HG03139 (cell line): ENCODE measurements around the gene ADAM19.

Experiments
- ATAC-seq: cut with Tn5 transposase; IDR thresholded peaks from one replicate; pipeline ENCODE4 v1.9.1; 2021; ENCODE audit not compliant: unreplicated experiment

The ADAM19 gene

DNA sequence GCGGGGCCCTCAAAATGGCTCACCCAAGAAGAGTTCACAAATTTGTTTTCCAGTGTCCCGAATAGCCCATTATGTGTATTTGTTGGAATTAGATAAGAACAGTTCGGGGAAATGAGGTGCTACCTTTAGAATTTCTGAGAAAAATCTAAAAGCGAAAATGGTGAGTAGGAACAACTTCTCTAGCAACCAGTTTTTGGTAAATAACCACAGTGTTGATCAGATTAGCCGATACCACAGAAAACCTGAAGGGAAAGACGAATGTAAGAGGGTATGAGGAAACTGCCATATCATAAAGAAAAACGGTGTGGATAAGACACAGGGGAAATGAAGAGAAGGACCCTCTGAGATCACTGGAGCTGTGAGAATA, 31.0 kb downstream of the ADAM19 start:
- no peak for ATAC-seq

DNA sequence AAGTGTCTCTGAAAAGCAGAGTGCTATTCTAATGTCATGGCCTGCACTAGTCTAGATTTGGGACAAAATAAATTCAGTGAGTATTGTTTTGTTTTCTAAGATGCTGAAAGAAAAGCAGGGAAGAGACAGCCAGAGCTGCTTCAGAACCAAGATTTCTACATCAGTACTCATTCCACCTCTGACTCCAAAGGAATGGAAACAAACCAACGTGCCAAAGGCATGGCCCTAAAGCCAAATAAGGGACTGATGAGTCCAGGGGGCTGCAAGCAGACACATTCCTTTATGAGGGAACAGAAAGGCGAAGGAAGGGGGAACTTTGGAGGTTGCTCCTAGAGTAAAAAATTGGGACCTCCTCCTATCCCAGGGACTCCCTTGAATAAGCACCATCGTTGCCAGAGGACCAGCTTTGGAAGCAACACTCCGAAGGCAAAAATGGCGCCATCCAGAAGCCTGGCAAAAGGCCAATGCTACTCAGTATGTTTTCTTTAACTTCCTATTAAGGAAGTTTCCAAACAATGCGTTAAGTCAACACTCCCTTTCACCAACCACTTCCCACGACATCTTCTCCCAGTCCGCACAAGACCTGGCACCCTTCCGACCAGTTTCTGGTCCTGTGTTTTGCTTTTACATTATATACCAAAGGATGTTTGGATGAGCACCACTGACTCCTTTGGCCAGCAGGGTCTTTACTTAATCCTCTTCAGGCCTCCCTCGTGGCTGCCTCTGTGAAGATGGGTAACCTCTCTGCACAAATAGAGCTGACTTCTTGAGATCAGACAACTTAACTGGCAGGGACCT, 31.6 kb downstream of the ADAM19 start:
- no peak for ATAC-seq

DNA sequence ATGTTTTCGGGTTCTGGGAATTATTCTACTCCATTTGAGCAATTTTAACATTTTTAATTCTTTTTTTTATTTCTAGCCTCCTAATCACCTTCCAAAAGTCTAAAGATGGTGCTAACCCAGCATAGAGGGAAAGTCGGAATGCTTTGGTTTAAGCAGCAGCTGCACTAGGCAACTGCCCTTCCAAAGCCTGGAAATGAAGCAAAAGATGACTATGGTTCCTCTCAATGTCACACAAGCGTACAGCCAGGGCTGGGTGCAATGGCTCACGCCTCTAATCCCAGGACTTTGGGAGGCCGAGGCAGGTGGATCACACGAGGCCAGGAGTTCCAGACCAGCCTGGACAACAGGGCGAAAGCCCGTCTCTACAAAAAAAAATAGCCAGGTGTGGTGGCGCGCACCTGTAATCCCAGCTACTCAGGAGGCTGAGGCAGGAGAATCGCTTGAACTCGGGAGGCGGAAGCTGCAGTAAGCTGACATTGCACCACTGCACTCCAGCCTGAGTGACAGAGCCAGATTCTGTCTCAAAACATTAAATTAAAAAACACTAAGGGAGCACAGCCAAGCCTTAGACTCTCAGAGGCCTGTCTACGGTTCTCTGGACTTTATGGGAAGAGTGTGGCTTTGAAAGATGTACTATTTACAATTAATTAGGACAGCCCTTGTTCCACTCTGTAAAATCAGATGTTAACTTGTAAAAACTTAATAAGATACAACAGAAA, 33.1 kb downstream of the ADAM19 start:
- ATAC-seq, result no peak

DNA sequence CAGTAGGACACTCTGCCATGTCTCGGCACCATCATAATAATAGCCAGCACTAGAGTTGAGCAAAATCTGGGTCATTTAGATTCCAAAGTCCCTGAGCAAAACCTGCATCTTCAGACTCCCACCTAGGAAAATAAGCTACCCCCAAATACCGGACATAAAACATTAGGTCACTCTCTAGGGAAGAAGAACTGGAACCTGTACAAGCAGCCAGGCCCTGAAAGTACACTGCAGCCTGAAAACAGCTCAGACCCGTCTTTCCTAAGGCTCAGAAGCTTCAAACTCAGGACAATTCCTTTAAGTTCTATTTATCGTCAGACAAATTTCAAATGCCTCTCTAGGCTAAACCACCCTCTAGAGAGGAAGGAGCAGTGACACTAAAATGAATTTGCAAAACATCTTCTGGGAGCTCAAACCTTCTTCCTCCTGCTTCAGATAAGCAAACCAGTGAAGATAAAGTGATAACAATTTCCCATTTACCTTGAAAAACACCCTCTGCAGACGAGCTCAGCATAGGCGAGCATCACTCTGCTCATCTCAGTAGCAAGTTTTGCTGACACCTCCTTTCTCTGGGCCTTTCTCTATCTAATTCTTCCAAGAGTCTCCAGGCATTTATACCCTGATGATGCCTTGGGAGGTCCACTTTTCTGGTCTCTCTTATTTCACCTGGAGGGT, 34.0 kb downstream of the ADAM19 start:
- ATAC-seq, result no peak

DNA sequence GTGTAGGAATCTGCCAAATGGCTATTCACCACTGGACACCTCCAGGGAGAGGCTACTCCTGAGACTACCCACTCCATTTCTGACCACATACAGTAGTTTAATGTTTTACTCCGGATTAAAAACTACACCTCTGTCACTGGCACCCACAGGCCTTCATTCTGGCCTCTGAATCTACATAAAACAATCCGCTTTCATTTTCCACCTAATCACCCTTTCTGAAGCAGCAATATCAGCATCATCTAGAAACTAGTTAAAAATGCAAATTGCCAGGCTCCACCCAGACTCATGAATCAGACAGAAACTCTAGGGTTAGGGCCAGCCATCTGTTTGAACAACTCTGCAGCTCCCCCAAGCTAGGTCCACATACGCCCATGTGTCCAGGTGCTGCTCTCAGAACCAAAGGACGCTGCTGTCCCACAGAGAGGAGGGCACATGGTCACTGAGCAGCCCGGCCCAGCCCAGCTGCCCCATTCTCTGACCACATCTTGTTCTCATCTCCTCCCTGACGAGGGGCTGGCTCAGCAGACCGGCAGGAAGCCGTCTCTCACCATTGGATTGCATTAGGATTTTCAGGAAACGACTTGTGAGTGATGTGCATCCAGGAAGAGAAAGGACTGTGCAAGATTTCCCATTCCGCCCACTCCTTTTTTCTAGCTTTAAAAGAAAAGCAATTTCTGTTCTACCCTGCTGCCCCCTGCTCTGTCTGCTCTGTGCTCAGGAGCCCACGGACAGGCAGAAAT, 34.7 kb downstream of the ADAM19 start:
- peak; percentile 91 for ATAC-seq

DNA sequence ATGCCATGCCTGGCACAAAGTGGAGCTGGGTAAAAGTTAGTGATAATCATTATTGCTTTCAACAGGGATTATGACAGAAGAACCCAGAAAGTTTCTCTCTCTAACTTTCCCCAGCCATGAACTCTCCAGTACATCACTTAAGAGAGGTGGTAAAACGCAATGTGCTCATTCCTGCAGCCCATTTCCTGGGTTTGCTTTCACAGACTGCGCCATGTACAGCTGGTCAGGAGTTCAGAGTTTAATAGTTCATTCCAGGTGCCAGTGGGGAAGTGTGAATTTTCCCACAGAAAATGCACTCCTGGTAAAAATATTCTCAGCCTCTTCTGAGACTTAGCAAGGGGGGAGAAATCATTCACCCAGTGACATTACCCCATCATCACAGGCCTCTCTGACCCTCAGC, 35.5 kb downstream of the ADAM19 start:
- no peak for ATAC-seq

DNA sequence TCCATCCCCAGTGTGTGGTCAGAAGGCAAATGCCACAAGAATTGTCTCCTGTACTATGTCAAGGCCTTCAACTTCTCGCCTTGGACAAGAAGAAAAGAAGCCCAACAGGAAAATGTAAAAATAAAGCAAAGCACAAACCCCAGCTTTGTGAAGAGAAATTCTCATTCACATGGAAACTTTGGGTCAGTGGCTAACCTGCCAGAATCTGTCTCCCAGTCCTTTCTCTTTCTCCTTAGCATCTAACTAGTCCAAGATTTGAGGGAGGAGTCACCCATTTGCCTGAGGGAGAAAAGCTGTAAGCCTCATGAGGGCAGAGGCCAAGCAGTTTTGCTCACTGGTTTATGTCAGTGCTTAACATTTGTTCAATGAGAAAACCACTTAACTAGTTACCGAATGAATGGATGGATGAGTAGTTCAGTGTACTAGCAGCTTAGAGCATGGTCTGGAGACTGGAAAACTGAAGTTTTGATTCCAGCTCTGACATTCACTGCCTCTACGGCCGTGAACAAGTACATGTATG, 36.0 kb downstream of the ADAM19 start:
- ATAC-seq, result no peak

DNA sequence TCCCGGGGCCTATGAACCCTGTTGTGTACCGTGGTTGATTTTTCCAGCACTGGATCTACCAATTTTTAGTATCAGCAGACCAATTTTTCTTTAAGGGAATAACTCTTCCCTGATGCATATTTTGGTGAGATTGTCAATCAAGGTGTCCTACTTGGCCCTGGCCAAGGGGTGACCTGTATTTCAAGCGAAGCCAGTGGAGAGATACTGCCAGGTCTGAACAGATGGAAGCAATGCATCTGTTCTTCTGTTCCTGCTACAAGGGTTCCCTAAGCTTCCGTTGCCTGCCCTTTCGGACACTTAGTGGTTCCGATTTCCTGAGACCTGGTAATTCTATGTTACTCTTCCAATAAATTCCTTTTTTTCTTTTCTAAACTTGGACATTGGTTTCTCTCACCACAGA, 37.3 kb downstream of the ADAM19 start:
- ATAC-seq, result no peak

DNA sequence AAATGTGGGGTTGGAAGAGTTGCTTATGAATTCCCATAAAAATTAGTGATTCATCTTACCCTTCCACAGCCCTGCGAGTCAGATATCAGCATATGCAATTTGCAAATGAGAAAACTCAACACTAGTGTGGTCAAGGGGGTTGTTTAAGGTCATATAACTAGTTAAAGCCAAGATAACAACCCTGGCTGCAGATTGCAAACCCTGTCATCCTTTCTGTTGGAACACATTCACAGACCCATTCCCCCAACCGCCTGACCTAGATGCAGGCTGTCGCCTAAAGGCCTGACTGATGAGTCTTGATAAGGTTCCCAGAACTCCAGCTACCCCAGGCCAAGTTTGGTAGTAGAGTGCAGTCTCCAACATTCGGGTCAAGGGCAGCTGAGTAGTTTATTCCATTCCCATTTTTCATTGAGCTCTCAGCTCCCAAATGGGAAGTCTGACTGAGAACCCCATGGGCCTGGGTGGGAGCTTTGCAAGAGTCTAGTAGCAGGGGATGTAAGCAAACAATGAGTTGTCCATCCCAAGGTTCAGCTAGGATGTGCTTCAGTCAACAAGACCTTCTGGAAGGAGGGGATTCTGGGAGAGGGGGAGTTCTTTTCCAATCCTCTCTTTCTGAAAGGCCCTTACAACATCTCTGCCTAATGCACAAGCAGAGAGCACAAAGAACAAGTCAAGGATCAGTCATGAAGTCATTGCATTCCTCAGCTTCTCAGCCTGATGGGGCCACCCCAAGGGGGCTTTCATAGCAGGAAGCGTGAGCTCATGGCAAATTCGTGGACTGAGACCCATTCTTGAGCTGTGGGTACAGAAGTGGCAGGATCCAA, 40.3 kb downstream of the ADAM19 start:
- ATAC-seq, result no peak

DNA sequence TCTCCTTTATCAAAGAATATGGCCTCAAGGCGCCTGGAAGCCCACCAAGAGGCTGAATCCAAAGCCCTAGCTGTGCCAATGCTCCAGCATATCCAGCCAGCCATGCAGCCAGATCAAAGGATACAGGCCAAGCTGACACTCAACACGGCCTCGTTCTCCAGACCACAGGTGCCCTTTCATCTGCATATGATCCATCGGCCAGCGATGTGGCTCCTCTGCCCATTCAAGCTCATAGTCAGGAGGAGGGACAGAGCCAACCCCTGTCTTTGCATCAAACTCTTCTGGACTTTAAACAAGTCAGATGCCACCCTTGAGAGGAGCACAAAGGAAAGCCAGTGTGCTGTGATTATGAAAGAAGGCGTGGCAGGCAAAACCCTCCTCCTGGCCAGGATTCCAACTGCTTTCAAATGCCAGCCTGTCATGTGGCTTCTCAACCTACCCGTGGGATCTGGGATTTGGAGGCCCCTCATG, 42.5 kb downstream of the ADAM19 start:
- ATAC-seq, result no peak

DNA sequence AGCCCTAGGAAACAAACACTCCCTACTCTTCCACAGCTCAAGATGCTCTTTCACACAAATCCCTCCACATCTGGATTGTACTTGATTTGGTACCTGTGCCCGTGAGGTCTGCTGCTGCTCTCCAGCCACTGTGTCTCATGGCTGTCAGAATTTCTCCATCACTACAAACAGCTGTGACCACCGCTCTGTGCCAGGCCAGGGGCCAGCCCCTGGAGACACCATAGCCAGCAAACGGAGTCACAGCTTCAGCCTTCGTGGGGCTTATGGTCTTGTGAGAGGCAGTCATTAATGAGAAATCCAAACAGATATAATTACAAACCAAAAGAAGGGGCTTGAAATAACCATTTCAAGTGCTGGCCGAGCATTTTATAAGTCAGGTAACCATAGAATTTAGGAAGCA, 43.6 kb downstream of the ADAM19 start:
- no peak for ATAC-seq

DNA sequence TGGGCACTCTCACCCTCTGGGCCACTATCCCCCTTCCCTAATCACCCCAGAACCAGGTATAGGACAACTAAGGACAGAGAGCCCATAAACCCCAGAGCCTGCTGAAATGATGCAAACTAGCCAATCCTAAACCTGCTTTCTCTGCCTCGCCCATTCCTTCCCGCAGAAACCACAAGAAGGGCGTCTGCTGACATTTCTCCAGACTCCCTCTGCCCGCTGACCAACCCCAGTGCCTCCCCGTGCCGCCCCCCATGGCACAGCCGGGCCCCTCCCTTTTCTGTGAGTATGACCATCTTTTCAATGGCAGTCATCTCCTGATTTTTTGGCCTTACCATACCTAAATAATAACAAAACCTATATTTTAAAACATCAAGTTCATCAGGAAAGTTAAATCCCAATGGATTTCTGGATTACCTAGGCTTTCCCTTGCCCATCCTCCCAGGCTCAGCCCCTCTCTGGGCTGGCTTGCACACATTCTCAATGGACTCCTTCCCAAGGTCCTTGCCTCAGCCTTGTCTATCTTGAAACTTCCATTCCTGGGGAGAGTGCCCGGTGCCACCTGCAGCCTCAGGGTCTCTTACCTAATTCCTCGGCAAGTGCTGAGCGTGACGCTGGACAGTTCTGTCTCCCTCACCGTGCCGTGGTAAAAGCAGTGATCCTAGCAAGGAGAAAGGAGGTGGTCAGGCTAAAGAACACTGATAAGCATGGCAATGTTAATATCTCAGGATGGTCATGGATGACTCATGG, 45.2 kb downstream of the ADAM19 start:
- ATAC-seq, result no peak

DNA sequence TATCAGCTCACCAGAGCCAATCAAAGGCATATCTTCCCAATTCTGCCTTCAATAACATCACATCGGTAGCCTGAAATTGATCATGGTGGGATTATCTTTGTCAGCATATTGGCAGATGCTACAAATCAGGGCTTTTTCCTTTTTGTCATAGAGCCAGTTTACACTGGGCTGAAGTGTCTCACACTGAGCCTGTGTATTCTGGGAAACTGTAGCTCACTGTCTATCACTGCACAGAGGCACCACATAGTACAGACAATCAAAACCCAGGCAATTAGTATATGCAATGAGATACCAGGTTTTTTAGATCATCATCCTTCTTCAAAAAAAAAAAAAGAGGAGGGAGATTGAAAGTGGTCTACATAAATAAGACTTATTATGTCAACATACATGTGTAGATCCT, 46.6 kb downstream of the ADAM19 start:
- no peak for ATAC-seq

DNA sequence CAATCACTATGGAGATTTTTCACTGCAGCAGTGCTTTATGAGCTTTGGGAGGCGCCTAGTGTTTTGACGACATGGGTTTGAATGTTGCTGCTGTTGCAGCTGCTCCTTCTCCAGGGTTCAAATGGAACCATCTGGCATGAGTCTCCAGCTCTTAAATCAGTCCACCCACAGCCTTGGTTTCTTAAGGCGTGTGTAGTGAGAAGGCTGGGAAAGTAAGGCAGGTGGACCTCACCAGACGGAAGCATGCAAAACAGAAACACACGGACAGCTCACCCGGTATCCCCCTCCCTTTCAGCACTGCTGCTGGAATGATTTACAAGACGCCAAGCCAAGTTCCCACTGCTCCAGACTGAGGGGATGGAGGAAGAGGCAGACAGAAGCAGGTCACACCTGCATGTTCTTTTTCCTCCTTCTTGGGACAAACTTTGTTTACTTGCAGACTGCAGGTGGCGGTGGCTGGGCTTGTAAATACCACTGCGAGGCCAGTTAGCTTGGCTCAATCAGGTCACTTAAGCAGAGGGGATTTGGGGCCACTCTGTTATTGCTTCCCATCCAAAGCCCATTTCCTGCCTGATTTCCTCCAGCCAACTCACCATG, 47.4 kb downstream of the ADAM19 start:
- no peak for ATAC-seq

DNA sequence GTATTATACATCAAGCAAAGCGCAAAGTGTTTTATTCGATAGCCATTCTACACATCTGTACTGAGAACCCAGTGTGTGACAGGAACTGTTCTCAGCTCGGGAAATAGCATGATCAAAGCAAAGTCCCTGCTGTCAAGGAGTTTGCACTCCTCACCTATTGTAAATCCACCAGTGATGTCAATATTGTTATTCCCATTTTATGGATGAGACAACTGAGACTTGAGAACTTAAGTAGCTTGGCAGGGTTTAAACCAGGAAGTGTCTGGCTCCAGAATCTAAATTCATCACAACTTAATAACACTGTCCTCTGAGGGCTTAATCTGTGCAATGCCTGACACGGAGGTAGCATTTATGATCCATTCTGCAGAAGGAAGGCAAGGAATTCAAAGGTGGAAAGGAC, 50.7 kb downstream of the ADAM19 start:
- ATAC-seq, result no peak

DNA sequence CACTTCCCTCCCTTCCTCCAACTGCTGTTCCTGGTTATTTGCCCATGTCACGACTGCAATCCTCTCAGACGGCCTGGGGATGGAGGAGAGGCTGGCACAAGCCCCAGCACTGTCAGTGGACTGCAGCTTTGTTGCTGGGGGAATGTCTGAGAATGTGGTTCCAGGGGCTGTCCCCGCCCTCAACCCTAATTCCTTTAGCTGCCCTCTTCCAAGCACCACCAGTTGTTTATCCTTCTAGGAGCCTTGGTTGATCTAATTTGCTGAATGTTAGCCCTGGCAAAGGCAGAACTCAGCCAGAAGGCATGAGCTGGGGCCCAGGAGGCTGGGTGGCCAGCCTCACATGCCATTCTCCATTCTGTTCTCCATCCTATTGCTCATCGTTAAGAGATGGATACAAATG, 51.6 kb downstream of the ADAM19 start:
- ATAC-seq, result no peak

DNA sequence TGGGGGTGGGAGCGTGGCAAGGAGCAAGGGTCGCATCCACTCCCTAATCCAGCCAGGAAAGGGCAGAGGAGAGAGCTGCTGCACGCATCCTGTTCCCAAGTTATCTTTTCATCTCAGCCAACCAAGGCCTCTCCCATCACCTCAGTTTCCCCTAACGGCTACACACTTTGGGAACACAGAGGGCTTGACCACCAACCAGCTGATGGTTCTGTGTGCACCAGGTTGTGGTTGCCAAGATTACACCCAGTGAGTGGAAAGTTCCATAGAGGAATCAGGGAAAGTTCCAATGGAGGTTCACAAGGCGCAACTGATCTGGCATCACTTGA, 53.9 kb downstream of the ADAM19 start:
- no peak for ATAC-seq

DNA sequence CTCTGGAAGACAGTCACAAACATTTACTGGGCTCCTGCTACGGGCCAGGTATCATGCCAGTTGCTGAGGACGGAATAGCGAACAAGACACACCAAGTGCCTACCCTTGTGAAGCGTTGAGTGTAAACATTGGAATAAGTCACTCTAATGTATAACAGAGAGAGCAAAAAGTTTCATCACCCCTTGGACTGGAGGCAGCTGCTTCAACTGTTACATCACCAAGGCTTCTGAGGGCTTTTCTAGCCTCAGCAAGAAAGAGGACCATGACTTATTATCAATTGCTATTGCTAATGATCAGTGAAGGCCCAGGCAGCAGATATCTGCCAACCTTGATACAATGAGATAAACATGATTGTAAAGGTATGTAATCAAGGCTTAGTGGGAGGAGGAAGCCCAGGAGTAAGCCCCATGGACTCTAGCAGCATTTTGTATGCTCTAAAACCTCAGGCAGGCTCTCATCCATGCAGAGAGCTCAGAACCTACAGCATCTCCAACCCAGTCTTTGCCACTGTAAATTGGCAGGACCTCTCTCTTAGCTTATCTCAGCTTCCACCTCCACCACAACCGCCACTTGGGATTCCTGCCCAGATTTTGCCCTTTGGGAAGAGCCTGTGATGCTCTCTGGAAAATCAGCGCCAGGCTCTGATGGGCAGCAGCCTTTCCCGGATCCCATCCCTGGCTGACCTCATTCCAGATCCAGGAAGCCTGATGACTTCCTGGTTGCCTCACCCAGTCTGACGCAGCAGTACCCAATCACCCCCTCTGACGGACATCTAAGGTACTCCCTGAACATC, 54.5 kb downstream of the ADAM19 start:
- ATAC-seq, result no peak
